ENCODE measurements around the gene MTA1.

The MTA1 gene

DNA sequence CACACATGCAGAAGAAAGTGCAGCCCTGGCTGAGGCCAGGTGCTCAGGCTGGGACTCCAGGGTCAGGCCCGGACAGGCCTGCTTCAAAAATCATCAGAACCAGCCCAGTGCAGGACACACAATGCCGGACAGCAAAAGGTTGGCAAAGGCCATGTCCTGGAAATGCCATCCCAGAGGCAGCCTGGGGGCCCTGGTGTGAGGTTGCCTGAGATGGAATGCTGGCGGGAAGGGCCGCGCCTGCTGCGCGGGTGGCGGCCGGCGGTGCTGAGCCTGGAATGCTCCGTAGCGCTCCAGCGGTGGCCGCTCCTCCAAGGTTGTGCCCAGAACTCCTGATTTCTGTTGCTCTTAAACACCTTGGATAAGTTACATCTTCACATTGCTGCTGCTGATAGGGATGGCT lies 33.3 kb downstream of the MTA1 start:
- H3K27me3 ChIP-seq (ENCODE audit: control insufficient read depth in 2 of 2, insufficient read depth in 2 of 2, low read length in 2 of 2) = no peaks in the 10 kb centered on the region
- no peak overlapping the region for H3K4me3 ChIP-seq (ENCODE audit: low read length in 2 of 2)
- no peak overlapping the region for H3K27ac ChIP-seq (ENCODE audit: low read depth in 2 of 2, low read length in 2 of 2)
- H3K9ac ChIP-seq (ENCODE audit: low read depth in 1 of 2, low read length in 2 of 2) = no peak overlapping the region
- H3K9me3 ChIP-seq (ENCODE audit: control insufficient read depth in 2 of 2, low read length in 2 of 2) = no peaks in the 10 kb centered on the region
- H3K4me1 ChIP-seq (ENCODE audit: control insufficient read depth in 2 of 2, insufficient read depth in 2 of 2, low read length in 2 of 2) = no peaks in the 10 kb centered on the region
- H3K36me3 ChIP-seq (ENCODE audit: control insufficient read depth in 2 of 2, insufficient read depth in 2 of 2, low read length in 2 of 2) = peaks cover 26 to 31% of the 10 kb centered on the region in 2 donors

DNA sequence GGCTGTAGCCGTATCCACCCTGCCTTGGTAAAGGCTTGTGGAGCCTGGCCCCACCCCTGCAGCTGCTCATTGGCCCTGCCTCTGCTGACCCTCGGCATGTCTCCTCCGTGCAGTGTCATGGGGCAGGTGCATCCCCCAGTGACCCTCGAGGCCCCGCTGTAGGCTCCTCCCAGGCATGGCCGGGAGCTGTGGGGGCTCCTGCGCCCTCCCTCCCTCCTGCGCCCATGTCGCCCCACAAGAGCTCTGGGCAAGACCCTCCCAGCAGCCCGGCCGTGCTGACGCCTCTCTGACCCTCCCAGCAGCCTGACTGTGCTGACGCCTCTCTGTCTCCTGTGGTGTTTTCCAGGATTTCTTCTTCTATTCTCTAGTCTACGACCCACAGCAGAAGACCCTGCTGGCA lies 34.2 kb downstream of the MTA1 start:
- Histone ChIP-seq H3K36me3 (ENCODE audit: control insufficient read depth in 2 of 2, insufficient read depth in 2 of 2, low read length in 2 of 2) (peaks cover 26 to 31% of the 10 kb centered on the region in 2 donors), H3K9ac (ENCODE audit: low read depth in 1 of 2, low read length in 2 of 2) (no peak overlapping the region), H3K27ac (ENCODE audit: low read depth in 2 of 2, low read length in 2 of 2) (no peak overlapping the region), H3K9me3 (ENCODE audit: control insufficient read depth in 2 of 2, low read length in 2 of 2) (no peaks in the 10 kb centered on the region), H3K27me3 (ENCODE audit: control insufficient read depth in 2 of 2, insufficient read depth in 2 of 2, low read length in 2 of 2) (no peaks in the 10 kb centered on the region), H3K4me1 (ENCODE audit: control insufficient read depth in 2 of 2, insufficient read depth in 2 of 2, low read length in 2 of 2) (no peaks in the 10 kb centered on the region), H3K4me3 (ENCODE audit: low read length in 2 of 2) (no peak overlapping the region)

DNA sequence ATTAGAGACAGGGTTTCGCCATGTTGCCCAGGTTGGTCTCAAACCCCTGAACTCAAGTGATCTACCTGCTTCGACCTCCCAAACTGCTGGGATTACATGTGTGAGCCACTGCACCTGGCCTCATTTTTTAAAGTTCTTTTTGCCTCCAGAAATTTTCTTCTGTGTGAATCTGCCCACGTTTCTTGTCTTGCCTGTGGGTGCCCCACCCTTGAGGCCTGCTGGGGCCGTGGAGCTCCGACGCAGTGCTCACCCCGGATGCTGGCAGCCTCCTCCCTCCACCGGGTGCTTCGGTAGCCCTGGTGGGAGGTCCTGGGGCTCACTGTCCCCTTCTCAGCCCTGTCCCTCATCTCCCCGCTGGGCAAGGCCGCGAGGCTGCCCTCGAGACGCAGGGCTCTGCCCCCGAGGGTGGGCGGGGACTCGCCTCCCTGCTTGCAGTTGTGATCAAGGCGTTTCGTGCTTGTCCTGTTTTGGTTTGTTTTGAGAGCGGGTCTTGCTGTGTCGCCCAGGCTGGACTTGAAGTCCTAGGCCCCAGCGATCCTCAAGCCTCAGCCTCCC lies 35.5 kb downstream of the MTA1 start:
- H3K27me3 ChIP-seq (ENCODE audit: control insufficient read depth in 2 of 2, insufficient read depth in 2 of 2, low read length in 2 of 2) = no peaks in the 10 kb centered on the region
- no peaks in the 10 kb centered on the region for H3K4me1 ChIP-seq (ENCODE audit: control insufficient read depth in 2 of 2, insufficient read depth in 2 of 2, low read length in 2 of 2)
- peaks cover 28% of the 10 kb centered on the region in 2 donors for H3K36me3 ChIP-seq (ENCODE audit: control insufficient read depth in 2 of 2, insufficient read depth in 2 of 2, low read length in 2 of 2)
- H3K9me3 ChIP-seq (ENCODE audit: control insufficient read depth in 2 of 2, low read length in 2 of 2) = no peaks in the 10 kb centered on the region
- no peak overlapping the region for H3K27ac ChIP-seq (ENCODE audit: low read depth in 2 of 2, low read length in 2 of 2)
- no peak overlapping the region for H3K4me3 ChIP-seq (ENCODE audit: low read length in 2 of 2)
- H3K9ac ChIP-seq (ENCODE audit: low read depth in 1 of 2, low read length in 2 of 2) = no peak overlapping the region

DNA sequence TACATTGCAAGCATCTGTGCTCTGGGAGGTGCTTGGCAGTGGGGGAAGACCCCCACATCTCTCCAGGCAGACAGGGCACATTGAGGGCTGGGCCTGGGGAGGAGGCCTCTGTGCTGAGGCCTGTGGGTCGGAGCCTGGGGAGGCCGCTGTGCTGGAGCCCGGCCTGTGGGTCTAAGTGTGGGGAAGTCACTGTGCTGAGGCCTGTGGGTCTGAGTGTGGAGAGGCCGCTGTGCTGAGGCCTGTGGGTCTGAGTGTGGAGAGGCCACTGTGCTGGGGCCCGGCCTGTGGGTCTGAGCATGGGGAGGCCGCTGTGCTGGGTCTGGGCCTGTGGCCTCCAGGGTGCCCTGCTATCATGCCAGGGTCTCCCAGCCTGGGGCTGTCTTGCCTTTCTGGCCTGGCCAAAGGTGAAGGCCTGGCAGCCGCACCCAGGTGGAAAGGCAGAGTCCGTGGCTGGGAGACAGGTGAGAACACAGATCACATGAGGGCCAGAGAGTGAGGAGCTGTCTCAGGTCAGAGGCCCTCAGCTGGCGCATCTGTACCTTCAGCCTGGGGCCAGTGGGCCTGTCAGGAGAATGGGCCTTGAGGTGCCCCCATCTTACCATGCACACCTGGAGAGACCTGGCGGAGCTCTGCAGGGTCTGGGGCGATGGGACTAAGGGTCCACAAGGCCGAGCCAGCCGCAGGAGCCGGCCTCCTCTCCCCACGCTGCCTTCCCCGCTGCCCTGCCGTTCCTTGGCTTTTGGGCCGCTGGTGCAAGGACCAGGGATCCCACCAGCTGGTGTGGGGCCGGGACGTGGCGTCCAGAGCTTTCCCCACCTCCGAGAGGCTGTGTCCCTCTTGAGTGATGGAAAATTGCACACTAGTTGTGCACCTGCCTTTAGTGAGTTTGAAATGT lies 36.4 kb downstream of the MTA1 start:
- Histone ChIP-seq H3K27ac (ENCODE audit: low read depth in 2 of 2, low read length in 2 of 2) (no peak overlapping the region), H3K4me3 (ENCODE audit: low read length in 2 of 2) (no peak overlapping the region), H3K9me3 (ENCODE audit: control insufficient read depth in 2 of 2, low read length in 2 of 2) (no peaks in the 10 kb centered on the region), H3K4me1 (ENCODE audit: control insufficient read depth in 2 of 2, insufficient read depth in 2 of 2, low read length in 2 of 2) (no peaks in the 10 kb centered on the region), H3K9ac (ENCODE audit: low read depth in 1 of 2, low read length in 2 of 2) (no peak overlapping the region), H3K27me3 (ENCODE audit: control insufficient read depth in 2 of 2, insufficient read depth in 2 of 2, low read length in 2 of 2) (no peaks in the 10 kb centered on the region), H3K36me3 (ENCODE audit: control insufficient read depth in 2 of 2, insufficient read depth in 2 of 2, low read length in 2 of 2) (peaks cover 31 to 32% of the 10 kb centered on the region in 2 donors)

DNA sequence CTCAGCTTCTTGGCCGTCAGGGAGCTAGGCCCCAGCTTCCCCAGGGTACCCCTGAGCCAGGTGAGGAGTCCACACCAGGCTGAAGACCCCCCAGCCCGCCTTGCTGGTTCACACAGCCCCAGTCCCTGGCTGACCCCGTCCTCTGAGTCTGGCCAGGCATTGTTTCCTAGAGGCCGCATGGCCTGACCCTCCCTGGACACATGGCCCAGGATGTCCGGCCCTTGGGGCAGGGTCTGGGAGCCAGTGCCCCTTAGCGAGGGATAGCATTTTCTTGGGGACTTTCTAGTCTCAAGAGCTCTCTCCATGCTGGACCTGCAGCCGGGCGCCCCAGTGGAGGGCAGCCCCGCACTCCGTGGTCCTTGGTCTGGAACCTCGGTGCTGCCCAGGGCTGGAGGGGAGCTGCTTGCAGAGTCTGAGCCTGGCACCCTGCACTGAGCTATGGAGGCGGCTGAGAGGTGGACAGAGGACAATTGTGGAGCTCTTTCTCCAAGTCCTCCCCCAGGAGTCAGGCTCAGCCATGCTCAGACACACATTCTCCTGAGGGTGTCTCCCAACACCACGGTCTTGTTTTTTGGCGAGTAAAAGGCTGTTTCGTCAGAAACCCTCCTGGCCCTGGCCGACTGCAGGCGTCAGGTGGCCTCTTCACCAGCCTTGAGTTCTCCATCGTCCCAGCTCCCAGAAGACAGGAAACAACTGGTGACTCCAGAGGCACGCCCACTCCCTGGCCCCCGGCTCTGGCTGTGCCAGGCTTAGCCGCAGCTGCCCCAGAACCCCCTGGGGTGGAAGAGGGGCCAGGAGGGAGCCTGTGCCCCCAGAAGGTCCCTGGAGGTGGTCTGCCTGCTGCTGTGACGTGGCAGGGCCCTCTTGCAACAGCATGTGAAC lies 37.4 kb downstream of the MTA1 start:
- H3K4me3 ChIP-seq (ENCODE audit: low read length in 2 of 2) = no peak overlapping the region
- no peak overlapping the region for H3K9ac ChIP-seq (ENCODE audit: low read depth in 1 of 2, low read length in 2 of 2)
- peaks cover 33 to 39% of the 10 kb centered on the region in 2 donors for H3K36me3 ChIP-seq (ENCODE audit: control insufficient read depth in 2 of 2, insufficient read depth in 2 of 2, low read length in 2 of 2)
- H3K27ac ChIP-seq (ENCODE audit: low read depth in 2 of 2, low read length in 2 of 2) = no peak overlapping the region
- H3K9me3 ChIP-seq (ENCODE audit: control insufficient read depth in 2 of 2, low read length in 2 of 2) = no peaks in the 10 kb centered on the region
- no peaks in the 10 kb centered on the region for H3K4me1 ChIP-seq (ENCODE audit: control insufficient read depth in 2 of 2, insufficient read depth in 2 of 2, low read length in 2 of 2)
- H3K27me3 ChIP-seq (ENCODE audit: control insufficient read depth in 2 of 2, insufficient read depth in 2 of 2, low read length in 2 of 2) = no peaks in the 10 kb centered on the region

DNA sequence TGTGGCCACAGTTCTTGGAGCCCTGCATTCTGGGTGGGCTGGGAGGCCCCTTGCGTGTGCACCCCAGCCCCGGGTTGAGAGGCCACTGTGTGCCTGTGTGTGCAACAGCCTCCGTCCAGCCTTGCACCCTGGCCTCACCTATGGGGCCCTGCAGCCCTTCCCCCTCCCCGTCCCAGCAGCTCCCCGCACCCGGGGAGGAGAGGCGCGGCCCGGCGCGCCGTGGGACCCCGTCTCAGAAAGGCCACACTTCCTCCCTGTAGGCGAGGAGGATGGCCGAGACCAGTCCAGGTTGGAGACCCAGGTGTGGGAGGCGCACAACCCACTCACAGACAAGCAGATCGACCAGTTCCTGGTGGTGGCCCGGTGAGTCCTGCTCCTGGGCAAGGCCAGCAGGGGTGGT lies 38.4 kb downstream of the MTA1 start:
- no peak overlapping the region for H3K27ac ChIP-seq (ENCODE audit: low read depth in 2 of 2, low read length in 2 of 2)
- no peaks in the 10 kb centered on the region for H3K4me1 ChIP-seq (ENCODE audit: control insufficient read depth in 2 of 2, insufficient read depth in 2 of 2, low read length in 2 of 2)
- no peak overlapping the region for H3K9ac ChIP-seq (ENCODE audit: low read depth in 1 of 2, low read length in 2 of 2)
- no peaks in the 10 kb centered on the region for H3K27me3 ChIP-seq (ENCODE audit: control insufficient read depth in 2 of 2, insufficient read depth in 2 of 2, low read length in 2 of 2)
- no peaks in the 10 kb centered on the region for H3K9me3 ChIP-seq (ENCODE audit: control insufficient read depth in 2 of 2, low read length in 2 of 2)
- no peak overlapping the region for H3K4me3 ChIP-seq (ENCODE audit: low read length in 2 of 2)
- peaks cover 27 to 41% of the 10 kb centered on the region in 2 donors for H3K36me3 ChIP-seq (ENCODE audit: control insufficient read depth in 2 of 2, insufficient read depth in 2 of 2, low read length in 2 of 2)

DNA sequence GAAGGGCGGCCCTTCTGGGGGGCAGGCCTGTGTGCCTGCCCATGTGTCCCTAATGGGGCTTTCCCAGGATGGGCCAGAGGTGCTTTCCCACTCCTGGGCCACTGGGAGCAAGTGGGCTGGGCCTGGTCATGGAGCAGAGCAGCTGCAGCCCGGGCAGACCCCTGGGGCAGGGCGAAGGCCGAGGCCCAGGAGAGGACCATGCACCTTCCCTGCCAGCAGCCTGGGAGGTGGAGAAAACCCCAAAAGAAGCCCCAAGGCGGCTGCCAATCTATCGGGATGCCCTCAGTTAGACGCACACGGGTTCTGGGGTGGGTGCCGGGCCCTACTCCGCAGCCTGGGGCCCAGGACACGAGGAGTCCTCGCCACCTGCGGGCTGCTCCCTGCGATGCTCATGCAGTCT lies 38.9 kb downstream of the MTA1 start:
- H3K9me3 ChIP-seq (ENCODE audit: control insufficient read depth in 2 of 2, low read length in 2 of 2) = no peaks in the 10 kb centered on the region
- no peak overlapping the region for H3K4me3 ChIP-seq (ENCODE audit: low read length in 2 of 2)
- no peaks in the 10 kb centered on the region for H3K4me1 ChIP-seq (ENCODE audit: control insufficient read depth in 2 of 2, insufficient read depth in 2 of 2, low read length in 2 of 2)
- H3K27me3 ChIP-seq (ENCODE audit: control insufficient read depth in 2 of 2, insufficient read depth in 2 of 2, low read length in 2 of 2) = no peaks in the 10 kb centered on the region
- peaks cover 24 to 42% of the 10 kb centered on the region in 2 donors for H3K36me3 ChIP-seq (ENCODE audit: control insufficient read depth in 2 of 2, insufficient read depth in 2 of 2, low read length in 2 of 2)
- H3K27ac ChIP-seq (ENCODE audit: low read depth in 2 of 2, low read length in 2 of 2) = no peak overlapping the region
- no peak overlapping the region for H3K9ac ChIP-seq (ENCODE audit: low read depth in 1 of 2, low read length in 2 of 2)

DNA sequence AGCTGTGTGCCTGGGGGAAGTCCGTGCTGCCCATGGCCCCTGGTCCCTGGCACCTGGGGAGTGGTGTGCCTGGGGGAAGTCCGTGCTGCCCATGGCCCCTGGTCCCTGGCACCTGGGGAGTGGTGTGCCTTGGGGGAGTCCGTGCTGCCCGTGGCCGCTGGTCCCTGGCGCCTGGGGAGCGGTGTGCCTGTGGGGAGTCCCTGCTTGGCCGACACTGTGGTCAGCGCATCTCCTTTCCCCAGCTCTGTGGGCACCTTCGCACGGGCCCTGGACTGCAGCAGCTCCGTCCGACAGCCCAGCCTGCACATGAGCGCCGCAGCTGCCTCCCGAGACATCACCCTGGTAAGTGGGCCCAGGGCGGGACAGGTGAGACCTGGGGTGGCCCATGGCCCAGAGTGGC lies 40.5 kb downstream of the MTA1 start:
- Histone ChIP-seq H3K36me3 (ENCODE audit: control insufficient read depth in 2 of 2, insufficient read depth in 2 of 2, low read length in 2 of 2) (peaks cover 30 to 50% of the 10 kb centered on the region in 2 donors), H3K4me3 (ENCODE audit: low read length in 2 of 2) (no peak overlapping the region), H3K9ac (ENCODE audit: low read depth in 1 of 2, low read length in 2 of 2) (no peak overlapping the region), H3K9me3 (ENCODE audit: control insufficient read depth in 2 of 2, low read length in 2 of 2) (no peaks in the 10 kb centered on the region), H3K27me3 (ENCODE audit: control insufficient read depth in 2 of 2, insufficient read depth in 2 of 2, low read length in 2 of 2) (no peaks in the 10 kb centered on the region), H3K27ac (ENCODE audit: low read depth in 2 of 2, low read length in 2 of 2) (no peak overlapping the region), H3K4me1 (ENCODE audit: control insufficient read depth in 2 of 2, insufficient read depth in 2 of 2, low read length in 2 of 2) (no peaks in the 10 kb centered on the region)

DNA sequence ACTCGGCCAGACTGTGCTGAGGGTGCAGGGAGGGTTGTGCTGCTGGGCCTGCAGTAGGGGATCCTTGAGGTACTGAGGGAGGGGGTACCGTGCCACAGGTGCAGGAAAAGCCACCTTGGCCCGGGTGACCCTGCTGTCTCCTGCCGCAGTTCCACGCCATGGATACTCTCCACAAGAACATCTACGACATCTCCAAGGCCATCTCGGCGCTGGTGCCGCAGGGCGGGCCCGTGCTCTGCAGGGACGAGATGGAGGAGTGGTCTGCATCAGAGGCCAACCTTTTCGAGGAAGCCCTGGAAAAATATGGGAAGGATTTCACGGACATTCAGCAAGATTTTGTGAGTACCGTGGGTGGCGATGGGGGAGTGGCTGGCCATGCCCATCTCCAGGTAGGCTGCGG lies 41.0 kb downstream of the MTA1 start:
- peaks cover 26 to 50% of the 10 kb centered on the region in 2 donors for H3K36me3 ChIP-seq (ENCODE audit: control insufficient read depth in 2 of 2, insufficient read depth in 2 of 2, low read length in 2 of 2)
- no peak overlapping the region for H3K4me3 ChIP-seq (ENCODE audit: low read length in 2 of 2)
- H3K9me3 ChIP-seq (ENCODE audit: control insufficient read depth in 2 of 2, low read length in 2 of 2) = no peaks in the 10 kb centered on the region
- no peak overlapping the region for H3K27ac ChIP-seq (ENCODE audit: low read depth in 2 of 2, low read length in 2 of 2)
- H3K4me1 ChIP-seq (ENCODE audit: control insufficient read depth in 2 of 2, insufficient read depth in 2 of 2, low read length in 2 of 2) = no peaks in the 10 kb centered on the region
- H3K27me3 ChIP-seq (ENCODE audit: control insufficient read depth in 2 of 2, insufficient read depth in 2 of 2, low read length in 2 of 2) = no peaks in the 10 kb centered on the region
- H3K9ac ChIP-seq (ENCODE audit: low read depth in 1 of 2, low read length in 2 of 2) = no peak overlapping the region

DNA sequence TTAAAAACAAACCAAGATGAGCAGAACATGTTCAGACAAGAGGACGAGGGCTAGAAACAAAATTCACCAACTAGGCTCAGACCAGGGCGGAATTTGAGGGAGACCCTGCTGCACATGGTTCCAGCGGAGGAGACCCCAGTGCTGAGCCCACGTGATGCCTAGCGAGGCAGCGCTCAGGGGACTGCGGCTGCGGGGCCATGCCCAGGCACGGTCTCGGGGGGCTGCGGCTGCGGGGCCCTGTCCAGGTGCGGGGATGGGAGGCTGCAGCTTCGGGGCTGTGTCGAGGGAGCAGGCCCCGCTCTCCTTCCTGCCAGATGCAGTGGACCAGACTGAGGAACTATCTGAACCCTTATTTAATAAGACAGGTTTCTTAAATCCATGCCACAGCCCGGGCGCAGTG lies 42.3 kb downstream of the MTA1 start:
- H3K36me3 ChIP-seq (ENCODE audit: control insufficient read depth in 2 of 2, insufficient read depth in 2 of 2, low read length in 2 of 2) = peaks cover 32 to 45% of the 10 kb centered on the region in 2 donors

More for the DNA sequence above, 42.3 kb downstream of the MTA1 start:
- Histone ChIP-seq H3K4me3 (ENCODE audit: low read length in 2 of 2) (no peak overlapping the region), H3K27me3 (ENCODE audit: control insufficient read depth in 2 of 2, insufficient read depth in 2 of 2, low read length in 2 of 2) (no peaks in the 10 kb centered on the region), H3K9me3 (ENCODE audit: control insufficient read depth in 2 of 2, low read length in 2 of 2) (no peaks in the 10 kb centered on the region), H3K9ac (ENCODE audit: low read depth in 1 of 2, low read length in 2 of 2) (no peak overlapping the region), H3K4me1 (ENCODE audit: control insufficient read depth in 2 of 2, insufficient read depth in 2 of 2, low read length in 2 of 2) (no peaks in the 10 kb centered on the region), H3K27ac (ENCODE audit: low read depth in 2 of 2, low read length in 2 of 2) (no peak overlapping the region)

Measured in mucosa of rectum (tissue), 2 donors.